ENCODE measurements around the gene TP53AIP1. TPM values are rescaled to one million over a fixed set of nuclear protein-coding genes. Genes with fewer than 3 reads are reported as not detected.

TP53AIP1 gene
- polyA plus RNA-seq, 2 of the 4 experiments (the other 2 are of a cell fraction) = 0.03 to 0.08 TPM

GRCh38 chr11:128947773-128948172 lies 5.1 kb upstream of the TP53AIP1 start:
- ChIA-PET POLR2A (interaction anchor here (0.5 kb wide), 1 partner anchor 42 kb away, joined by 3 read pairs; no protein-coding TSS in a partner anchor), CTCF (interaction anchor here (0.7 to 3.1 kb wide), 5 partner anchors 9 to 63 kb away, joined by 3 to 26 read pairs (median 5); no protein-coding TSS in a partner anchor)
- TF ChIP-seq RFX5 (IDR thresholded peaks at IDR 0.05) (no peak), ZFP36 (IDR thresholded peaks at IDR 0.05; ENCODE audit: borderline replicate concordance, partially characterized antibody) (no peak), ZC3H11A (IDR thresholded peaks at IDR 0.05) (no peak), FOSL2 (IDR thresholded peaks at IDR 0.05) (no peak), FOSL2 (CRISPR knock-in tag; IDR thresholded peaks at IDR 0.05) (no peak), SREBF2 (IDR thresholded peaks at IDR 0.05) (no peak), NPAS2 (CRISPR knock-in tag; IDR thresholded peaks at IDR 0.05; ENCODE audit: borderline replicate concordance) (no peak), FOXS1 (CRISPR knock-in tag; IDR thresholded peaks at IDR 0.05) (no peak), SMC3 (IDR thresholded peaks at IDR 0.05) (no peak), HOXB5 (CRISPR knock-in tag; IDR thresholded peaks at IDR 0.05) (no peak), MAZ (IDR thresholded peaks at IDR 0.05; ENCODE audit: borderline replicate concordance, low read depth, low read length) (no peak), REST (IDR thresholded peaks at IDR 0.05) (no peak), CHD4 (IDR thresholded peaks at IDR 0.05; ENCODE audit: borderline replicate concordance) (no peak), EHMT2 (IDR thresholded peaks at IDR 0.05; ENCODE audit: low read depth) (no peak), HEYL (CRISPR knock-in tag; IDR thresholded peaks at IDR 0.05) (no peak), CBX8 (IDR thresholded peaks at IDR 0.05) (no peak), EHF (CRISPR knock-in tag; IDR thresholded peaks at IDR 0.05) (no peak)
- TF ChIP-seq, protein P1, sequence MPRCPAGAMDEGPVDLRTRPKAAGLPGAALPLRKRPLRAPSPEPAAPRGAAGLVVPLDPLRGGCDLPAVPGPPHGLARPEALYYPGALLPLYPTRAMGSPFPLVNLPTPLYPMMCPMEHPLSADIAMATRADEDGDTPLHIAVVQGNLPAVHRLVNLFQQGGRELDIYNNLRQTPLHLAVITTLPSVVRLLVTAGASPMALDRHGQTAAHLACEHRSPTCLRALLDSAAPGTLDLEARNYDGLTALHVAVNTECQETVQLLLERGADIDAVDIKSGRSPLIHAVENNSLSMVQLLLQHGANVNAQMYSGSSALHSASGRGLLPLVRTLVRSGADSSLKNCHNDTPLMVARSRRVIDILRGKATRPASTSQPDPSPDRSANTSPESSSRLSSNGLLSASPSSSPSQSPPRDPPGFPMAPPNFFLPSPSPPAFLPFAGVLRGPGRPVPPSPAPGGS (IDR thresholded peaks at IDR 0.05) = no peak
- TF ChIP-seq, protein P2, sequence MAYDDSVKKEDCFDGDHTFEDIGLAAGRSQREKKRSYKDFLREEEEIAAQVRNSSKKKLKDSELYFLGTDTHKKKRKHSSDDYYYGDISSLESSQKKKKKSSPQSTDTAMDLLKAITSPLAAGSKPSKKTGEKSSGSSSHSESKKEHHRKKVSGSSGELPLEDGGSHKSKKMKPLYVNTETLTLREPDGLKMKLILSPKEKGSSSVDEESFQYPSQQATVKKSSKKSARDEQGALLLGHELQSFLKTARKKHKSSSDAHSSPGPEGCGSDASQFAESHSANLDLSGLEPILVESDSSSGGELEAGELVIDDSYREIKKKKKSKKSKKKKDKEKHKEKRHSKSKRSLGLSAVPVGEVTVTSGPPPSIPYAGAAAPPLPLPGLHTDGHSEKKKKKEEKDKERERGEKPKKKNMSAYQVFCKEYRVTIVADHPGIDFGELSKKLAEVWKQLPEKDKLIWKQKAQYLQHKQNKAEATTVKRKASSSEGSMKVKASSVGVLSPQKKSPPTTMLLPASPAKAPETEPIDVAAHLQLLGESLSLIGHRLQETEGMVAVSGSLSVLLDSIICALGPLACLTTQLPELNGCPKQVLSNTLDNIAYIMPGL (CRISPR knock-in tag; IDR thresholded peaks at IDR 0.05; ENCODE audit: borderline replicate concordance) = no peak
- H3K4me3 ChIP-seq = no peak overlapping the region
- FAIRE-seq (no peak), DNase-seq (ENCODE audit: low read depth in 1 of 2, low spot score in 1 of 2) (no peak), ATAC-seq (no peak)
- H3K4me1 ChIP-seq = no peaks in the 10 kb centered on the region
- no peaks in the 10 kb centered on the region for H3K9me3 ChIP-seq
- H3K27ac ChIP-seq = no peak overlapping the region
- no peak overlapping the region for H3K4me2 ChIP-seq
- WGBS (ENCODE audit: missing lambda C conversion rate) = 65% methylated on average over 2 of the region's 2 CpGs

- WGBS (ENCODE audit: missing lambda C conversion rate) = 50% methylated on average over 2 of the region's 2 CpGs
- POLR2A ChIA-PET = no interaction called here
Observed at GRCh38 chr11:128946648-128947047, 4.0 kb upstream of the TP53AIP1 start.

More at GRCh38 chr11:128946648-128947047, 4.0 kb upstream of the TP53AIP1 start:
- Histone ChIP-seq H3K4me2 (no peak overlapping the region), H3K4me1 (no peaks in the 10 kb centered on the region), H3K4me3 (no peak overlapping the region), H3K9me3 (no peaks in the 10 kb centered on the region), H3K27ac (no peak overlapping the region)
- TF ChIP-seq HOXB13 (CRISPR knock-in tag; IDR thresholded peaks at IDR 0.05; ENCODE audit: low read depth) = no peak
- TF ChIP-seq KDM5A (IDR thresholded peaks at IDR 0.05) = no peak
- TF ChIP-seq, protein P3, sequence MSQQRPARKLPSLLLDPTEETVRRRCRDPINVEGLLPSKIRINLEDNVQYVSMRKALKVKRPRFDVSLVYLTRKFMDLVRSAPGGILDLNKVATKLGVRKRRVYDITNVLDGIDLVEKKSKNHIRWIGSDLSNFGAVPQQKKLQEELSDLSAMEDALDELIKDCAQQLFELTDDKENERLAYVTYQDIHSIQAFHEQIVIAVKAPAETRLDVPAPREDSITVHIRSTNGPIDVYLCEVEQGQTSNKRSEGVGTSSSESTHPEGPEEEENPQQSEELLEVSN (IDR thresholded peaks at IDR 0.05; ENCODE audit: borderline replicate concordance, low read depth) = no peak
- DNase-seq (ENCODE audit: low read depth in 1 of 2, low spot score in 1 of 2) = no peak
- CTCF ChIA-PET = interaction anchor here (1.0 to 3.2 kb wide), 3 partner anchors 10 to 62 kb away, joined by 3 to 17 read pairs (median 4); no protein-coding TSS in a partner anchor
- no peak for ATAC-seq
- FAIRE-seq = no peak

Measured in A549 (cell line).